K562 (cell line): ENCODE data around the gene KLHL29. TPM values are rescaled to one million over a fixed set of nuclear protein-coding genes. Genes with fewer than 3 reads are reported as not detected.

Experiments
- ATAC-seq: fragments of 200-7000 bp; cut with Tn5 transposase; 3 replicates; pipeline ENCODE4 v1.9.1; 2020; ENCODE audit warnings: moderate library complexity
- BruUV-seq: library from RNA; stranded (reverse); fragments of 400-500 nt; replicated peaks from 2 replicates; lab custom pipeline; 2021; lab: Mats Ljungman, UMichigan
- CTCF ChIA-PET: fragments of 300-600 bp; formaldehyde crosslinking; extraction: SDS; loops from one replicate; lab custom pipeline; 2021; ENCODE audit warnings: low intra/inter-chr PET ratio; lab: Yijun Ruan, JAX
- POLR2A ChIA-PET: fragments of 300-600, 350-650 bp; sonication (Branson Sonifier 250); formaldehyde crosslinking; extraction: SDS; loops from one replicate; lab custom pipeline; 2021; ENCODE audit warnings: antibody characterized with exemption, inconsistent platforms; lab: Yijun Ruan, JAX
- DNase-seq, 4 experiments: peaks; one replicate each; pipeline versions ENCODE4 v3.0.0 to v3.0.0-alpha.2; 2011 to 2018; ENCODE audit warnings: low spot score in 3 of 4, mixed read lengths in 3 of 4; ENCODE audit errors: extremely low read depth in 1 of 4
- FAIRE-seq: peaks from 2 replicates; lab custom pipeline; 2011; peaks lifted over from hg19 to GRCh38; lab: Jason Lieb, UNC
- H2AFZ ChIP-seq: 2 replicates; pipeline ENCODE4 v1.6.0; 2011; ENCODE audit warnings: low read depth, low read length, control low read depth, inconsistent platforms
- H3K27ac ChIP-seq: fragments of 200-600 bp; 3 replicates; pipeline ENCODE4 v1.8.0; 2011; ENCODE audit warnings: low read depth, mild to moderate bottlenecking, control low read depth, inconsistent platforms, low read length, moderate library complexity, mixed read lengths; ENCODE audit errors: extremely low read depth
- H3K27me3 ChIP-seq, 2 experiments: fragments of 300-600 bp in 1 of 2; 2 replicates in 1 of 2; 3 replicates in 1 of 2; pipeline versions ENCODE4 v1.6.0 to v1.8.0; 2011; ENCODE audit warnings: inconsistent platforms in 2 of 2, low read length in 2 of 2, mild to moderate bottlenecking in 1 of 2, mixed read lengths in 1 of 2, moderate library complexity in 1 of 2; ENCODE audit not compliant: control insufficient read depth in 2 of 2, insufficient read depth in 2 of 2
- H3K36me3 ChIP-seq: fragments of 300-600 bp; 3 replicates; pipeline ENCODE4 v1.8.0; 2011; ENCODE audit warnings: mild to moderate bottlenecking, low read length, inconsistent platforms; ENCODE audit not compliant: control insufficient read depth, insufficient read depth
- H3K4me1 ChIP-seq, 2 experiments: fragments of 200-600 bp in 1 of 2; replicated peaks in 1 of 2; 2 replicates in 1 of 2; 3 replicates in 1 of 2; pipeline versions ENCODE4 v1.5.1 to v1.8.0; 2011; ENCODE audit warnings: inconsistent platforms in 2 of 2, low read length in 2 of 2, mild to moderate bottlenecking in 1 of 2, mixed read lengths in 1 of 2, moderate library complexity in 1 of 2; ENCODE audit not compliant: control insufficient read depth in 2 of 2, insufficient read depth in 2 of 2
- H3K4me2 ChIP-seq: 2 replicates; pipeline ENCODE4 v1.6.1; 2011; ENCODE audit warnings: low read length, control low read depth, inconsistent platforms, mixed read lengths; ENCODE audit not compliant: insufficient read depth
- H3K4me3 ChIP-seq: fragments of 200-600 bp; sonication (generic), shearing (Covaris generic); 2 replicates; pipeline ENCODE4 v1.5.1; 2016; ENCODE audit warnings: control low read depth, inconsistent platforms
- H3K79me2 ChIP-seq: fragments of 200-600 bp; 3 replicates; pipeline ENCODE4 v1.8.0; 2011; ENCODE audit warnings: low read length, inconsistent platforms; ENCODE audit not compliant: control insufficient read depth, insufficient read depth
- H3K9ac ChIP-seq, 2 experiments: 2 replicates each; pipeline versions ENCODE4 v1.6.0 to v1.6.1; 2011; ENCODE audit warnings: low read depth in 2 of 2, low read length in 2 of 2, control low read depth in 1 of 2, inconsistent platforms in 1 of 2, mild to moderate bottlenecking in 1 of 2, mixed read lengths in 1 of 2; ENCODE audit not compliant: insufficient read depth in 1 of 2
- H3K9me1 ChIP-seq: one replicate; pipeline ENCODE4 v1.6.0; 2011; ENCODE audit warnings: inconsistent platforms, mild to moderate bottlenecking, low read length, moderate library complexity; ENCODE audit not compliant: control insufficient read depth, insufficient read depth
- H3K9me3 ChIP-seq: replicated peaks from 2 replicates; pipeline ENCODE4 v1.5.1; 2011; ENCODE audit warnings: low read depth, low read length, inconsistent platforms; ENCODE audit not compliant: control insufficient read depth, insufficient read depth
- H4K20me1 ChIP-seq: replicated peaks from 2 replicates; pipeline ENCODE4 v1.6.1; 2011; ENCODE audit warnings: low read length, inconsistent platforms, mixed read lengths; ENCODE audit not compliant: control insufficient read depth, insufficient read depth
- ARNT ChIP-seq, 2 experiments: fragments of 450-650 bp; IDR thresholded peaks; 2 replicates each; pipeline ENCODE4 v1.6.1; 2016; ENCODE audit warnings: mild to moderate bottlenecking in 1 of 2
- C11orf30 ChIP-seq: fragments of 450-650 bp; IDR thresholded peaks from 2 replicates; pipeline ENCODE4 v1.6.1; 2016; ENCODE audit warnings: low read depth, mild to moderate bottlenecking
- ELF4 ChIP-seq: fragments of 450-650 bp; formaldehyde crosslinking; IDR thresholded peaks from 2 replicates; pipeline ENCODE4 v1.4.0; 2022; ENCODE audit warnings: missing genetic modification characterization
- HOXB6 ChIP-seq: fragments of 250-450 bp; sonication (Bioruptor Pico); IDR thresholded peaks from 2 replicates; pipeline ENCODE4 v1.5.1; 2022; ENCODE audit warnings: mild to moderate bottlenecking, borderline replicate concordance
- KLF10 ChIP-seq: fragments of 250-450 bp; sonication (Bioruptor Pico); IDR thresholded peaks from 2 replicates; pipeline ENCODE4 v1.6.1; 2021; ENCODE audit warnings: matching md5 sums
- KLF6 ChIP-seq: fragments of 250-450 bp; sonication (Bioruptor Pico); IDR thresholded peaks from 2 replicates; pipeline ENCODE4 v1.4.0; 2020; ENCODE audit warnings: mild to moderate bottlenecking, moderate library complexity, borderline replicate concordance
- MAZ ChIP-seq, 2 experiments: fragments of 450-650 bp in 1 of 2; sonication (generic) in 1 of 2; formaldehyde crosslinking; IDR thresholded peaks in 1 of 2; conservative IDR thresholded peaks in 1 of 2; 2 replicates each; pipeline versions ENCODE4 v1.4.0 to v1.5.0; 2020; ENCODE audit warnings: mild to moderate bottlenecking in 1 of 2, missing genetic modification reagents in 1 of 2
- MTA3 ChIP-seq: fragments of 450-650 bp; formaldehyde crosslinking; IDR thresholded peaks from 2 replicates; pipeline ENCODE4 v1.6.1; 2017; ENCODE audit warnings: mild to moderate bottlenecking, borderline replicate concordance
- MYNN ChIP-seq, 2 experiments: sonication (generic); formaldehyde crosslinking in 1 of 2; IDR thresholded peaks; 2 replicates each; pipeline versions ENCODE4 v1.5.0 to v1.6.1; 2016 to 2020; ENCODE audit warnings: antibody characterized with exemption in 1 of 2, missing genetic modification reagents in 1 of 2
- NCOA1 ChIP-seq: fragments of 450-650 bp; IDR thresholded peaks from 2 replicates; pipeline ENCODE4 v1.6.1; 2016; ENCODE audit warnings: low read depth
- OTX1 ChIP-seq: fragments of 450-650 bp; formaldehyde crosslinking; IDR thresholded peaks from 2 replicates; pipeline ENCODE4 v1.4.0; 2022; ENCODE audit warnings: mild to moderate bottlenecking
- POLR2G ChIP-seq: fragments of 200-400 bp; formaldehyde crosslinking; IDR thresholded peaks from 2 replicates; pipeline ENCODE4 v1.6.1; 2017; ENCODE audit warnings: low read depth, mild to moderate bottlenecking, antibody characterized with exemption, low read length, moderate library complexity
- RBM25 ChIP-seq: fragments of 200-400 bp; formaldehyde crosslinking; IDR thresholded peaks from 2 replicates; pipeline ENCODE4 v1.6.1; 2018; ENCODE audit warnings: low read length, low read depth, moderate library complexity; ENCODE audit not compliant: severe bottlenecking
- SAFB2 ChIP-seq: fragments of 200-400 bp; formaldehyde crosslinking; IDR thresholded peaks from 2 replicates; pipeline ENCODE4 v1.6.1; 2018; ENCODE audit warnings: borderline replicate concordance, low read length, low read depth, moderate library complexity; ENCODE audit not compliant: severe bottlenecking
- SNIP1 ChIP-seq: fragments of 450-650 bp; IDR thresholded peaks from 2 replicates; pipeline ENCODE4 v1.7.1; 2017; ENCODE audit warnings: low read depth, mild to moderate bottlenecking
- WGBS: fragments of 100-300 bp; shearing (Covaris generic); methylation state at CpG from one replicate; pipeline ENCODE4 v1.1.6; 2016; ENCODE audit warnings: low coverage, mixed read lengths; ENCODE audit not compliant: insufficient coverage; ENCODE audit errors: missing lambda C conversion rate; 5-methylcytosine and 5-hydroxymethylcytosine counted together
- in situ Hi-C: fragments of 300-500 bp; cut with MboI; formaldehyde crosslinking; loops from 4 replicates; pipeline ENCODE4 v1.15.0; 2018; ENCODE audit warnings: inconsistent platforms, mixed read lengths
- intact Hi-C: fragments of 100-400 bp; cut with micrococcal nuclease; formaldehyde crosslinking; loops from 2 replicates; pipeline ENCODE4 v1.14.2; 2022
- polyA plus RNA-seq, 8 experiments: library from polyadenylated mRNA; depleted of rRNA in 4 of 8; stranded (reverse) in 5 of 8; unstranded in 3 of 8; fragments of >200 nt; fragmentation: Nextera tagmentation in 2 of 8; fragmentation: Illumina TruSeq in 1 of 8; extraction: Ambion mirVana in 2 of 8; extraction: Trizol in 1 of 8; gene quantifications; 2 replicates each; pipeline versions ENCODE4 v1.2.1 to v1.2.3, GENCODE V29; 2011 to 2014; ENCODE audit warnings: inconsistent platforms in 1 of 8, missing spikeins in 1 of 8
- total RNA-seq, 7 experiments: library from RNA; depleted of rRNA in 6 of 7; stranded (reverse); fragments of >200 nt in 6 of 7; fragmentation: Illumina TruSeq in 2 of 7; extraction: Trizol in 2 of 7; gene quantifications; 2 replicates each; pipeline versions ENCODE4 v1.2.1 to v1.2.3, GENCODE V29; 2011 to 2021; ENCODE audit warnings: low replicate concordance in 1 of 7
- TF ChIP-seq, protein P1 (sequence below): fragments of 200-800 bp; sonication (Bioruptor generic); IDR thresholded peaks from 2 replicates; pipeline ENCODE4 v1.6.1; 2017; ENCODE audit warnings: missing genetic modification characterization, missing compliant biosample characterization
- TF ChIP-seq, protein P2 (sequence below): sonication (generic); formaldehyde crosslinking; IDR thresholded peaks from 2 replicates; pipeline ENCODE4 v1.8.0; 2022; ENCODE audit warnings: mild to moderate bottlenecking, missing genetic modification reagents, borderline replicate concordance
- TF ChIP-seq, protein P3 (sequence below): IDR thresholded peaks from 2 replicates; pipeline ENCODE4 v1.6.1; 2012; ENCODE audit warnings: low read depth, low read length, improper control_type of control experiment, borderline replicate concordance

KLHL29 gene
- total and polyA plus RNA-seq, 9 of the 15 experiments (the other 6 are each of a cell fraction or from before 2014, with no cell fraction given): 0.03 to 0.31 (median 0.08) TPM; not detected in 1

DNA sequence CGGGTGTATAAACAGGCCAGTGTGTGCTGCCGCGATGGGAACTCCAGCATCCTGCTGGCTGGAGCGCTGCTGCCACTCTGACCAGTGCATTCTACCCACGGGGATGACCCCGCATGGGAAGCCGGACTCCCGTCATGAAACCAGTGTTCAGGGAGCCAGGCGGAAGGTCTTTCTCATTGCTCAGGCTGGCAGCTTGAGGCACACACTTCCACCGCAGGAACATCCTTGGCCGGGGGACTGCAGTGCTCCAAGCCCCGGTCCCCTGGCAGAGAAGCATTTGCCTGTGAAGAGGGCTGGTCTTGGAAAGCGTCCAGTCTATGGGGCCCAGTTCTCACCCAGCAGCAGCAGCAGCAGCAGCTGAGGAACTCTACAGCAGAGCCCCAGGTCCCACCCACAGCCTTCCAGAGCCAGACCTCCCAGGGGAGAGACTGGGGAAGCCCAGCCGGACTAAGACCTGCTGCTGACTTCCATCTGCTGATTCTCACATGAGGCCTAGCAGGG is 235.9 kb downstream of the KLHL29 start:
- Histone ChIP-seq H3K4me3 (no peak overlapping the region), H3K4me1 (no peaks in the 10 kb centered on the region), H3K9me1 (no peaks in the 10 kb centered on the region), H3K36me3 (no peaks in the 10 kb centered on the region), H3K9me3 (peaks cover 2% of the 10 kb centered on the region; the same call in 1 of the 2 replicates), H3K79me2 (no peaks in the 10 kb centered on the region), H4K20me1 (peaks cover 4% of the 10 kb centered on the region; the same call in 1 of the 2 replicates), H3K27me3 (peaks cover 32 to 88% of the 10 kb centered on the region in 2 experiments), H3K27ac (no peak overlapping the region), H3K4me2 (no peak overlapping the region), H2AFZ (no peak overlapping the region), H3K9ac (no peak overlapping the region)
- ChIA-PET CTCF (no interaction called here), POLR2A (interaction anchor here (0.7 kb wide), 1 partner anchor 192 kb away, joined by 3 read pairs; no protein-coding TSS in a partner anchor)
- in situ Hi-C loops: no loop called here
- DNase-seq: no peak
- FAIRE-seq: no peak
- no peak for ATAC-seq
- BruUV-seq: no TSS peak
- intact Hi-C loops: no loop called here
- 2% methylated on average over 13 of the region's 14 CpGs for whole genome bisulfite sequencing
- TF ChIP-seq, protein P1, sequence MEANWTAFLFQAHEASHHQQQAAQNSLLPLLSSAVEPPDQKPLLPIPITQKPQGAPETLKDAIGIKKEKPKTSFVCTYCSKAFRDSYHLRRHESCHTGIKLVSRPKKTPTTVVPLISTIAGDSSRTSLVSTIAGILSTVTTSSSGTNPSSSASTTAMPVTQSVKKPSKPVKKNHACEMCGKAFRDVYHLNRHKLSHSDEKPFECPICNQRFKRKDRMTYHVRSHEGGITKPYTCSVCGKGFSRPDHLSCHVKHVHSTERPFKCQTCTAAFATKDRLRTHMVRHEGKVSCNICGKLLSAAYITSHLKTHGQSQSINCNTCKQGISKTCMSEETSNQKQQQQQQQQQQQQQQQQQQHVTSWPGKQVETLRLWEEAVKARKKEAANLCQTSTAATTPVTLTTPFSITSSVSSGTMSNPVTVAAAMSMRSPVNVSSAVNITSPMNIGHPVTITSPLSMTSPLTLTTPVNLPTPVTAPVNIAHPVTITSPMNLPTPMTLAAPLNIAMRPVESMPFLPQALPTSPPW (CRISPR knock-in tag): no peak
- TF ChIP-seq OTX1 (no peak), MAZ (CRISPR knock-in tag; conservative IDR thresholded peaks at IDR 0.05 in 1 of 2, IDR thresholded peaks at IDR 0.05 in 1 of 2) (no peak), KLF10 (CRISPR knock-in tag) (no peak), NCOA1 (no peak), SAFB2 (no peak), ARNT (IDR thresholded peaks at IDR 0.05) (no peak), KLF6 (CRISPR knock-in tag) (no peak), POLR2G (no peak), RBM25 (no peak), HOXB6 (CRISPR knock-in tag) (no peak), MTA3 (no peak), SNIP1 (no peak), C11orf30 (no peak), MYNN (IDR thresholded peaks at IDR 0.05) (no peak), MYNN (CRISPR knock-in tag; IDR thresholded peaks at IDR 0.05) (no peak), ELF4 (no peak)
- TF ChIP-seq, protein P2, sequence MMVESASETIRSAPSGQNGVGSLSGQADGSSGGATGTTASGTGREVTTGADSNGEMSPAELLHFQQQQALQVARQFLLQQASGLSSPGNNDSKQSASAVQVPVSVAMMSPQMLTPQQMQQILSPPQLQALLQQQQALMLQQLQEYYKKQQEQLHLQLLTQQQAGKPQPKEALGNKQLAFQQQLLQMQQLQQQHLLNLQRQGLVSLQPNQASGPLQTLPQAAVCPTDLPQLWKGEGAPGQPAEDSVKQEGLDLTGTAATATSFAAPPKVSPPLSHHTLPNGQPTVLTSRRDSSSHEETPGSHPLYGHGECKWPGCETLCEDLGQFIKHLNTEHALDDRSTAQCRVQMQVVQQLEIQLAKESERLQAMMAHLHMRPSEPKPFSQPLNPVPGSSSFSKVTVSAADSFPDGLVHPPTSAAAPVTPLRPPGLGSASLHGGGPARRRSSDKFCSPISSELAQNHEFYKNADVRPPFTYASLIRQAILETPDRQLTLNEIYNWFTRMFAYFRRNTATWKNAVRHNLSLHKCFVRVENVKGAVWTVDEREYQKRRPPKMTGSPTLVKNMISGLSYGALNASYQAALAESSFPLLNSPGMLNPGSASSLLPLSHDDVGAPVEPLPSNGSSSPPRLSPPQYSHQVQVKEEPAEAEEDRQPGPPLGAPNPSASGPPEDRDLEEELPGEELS (CRISPR knock-in tag): no peak
- TF ChIP-seq, protein P3, sequence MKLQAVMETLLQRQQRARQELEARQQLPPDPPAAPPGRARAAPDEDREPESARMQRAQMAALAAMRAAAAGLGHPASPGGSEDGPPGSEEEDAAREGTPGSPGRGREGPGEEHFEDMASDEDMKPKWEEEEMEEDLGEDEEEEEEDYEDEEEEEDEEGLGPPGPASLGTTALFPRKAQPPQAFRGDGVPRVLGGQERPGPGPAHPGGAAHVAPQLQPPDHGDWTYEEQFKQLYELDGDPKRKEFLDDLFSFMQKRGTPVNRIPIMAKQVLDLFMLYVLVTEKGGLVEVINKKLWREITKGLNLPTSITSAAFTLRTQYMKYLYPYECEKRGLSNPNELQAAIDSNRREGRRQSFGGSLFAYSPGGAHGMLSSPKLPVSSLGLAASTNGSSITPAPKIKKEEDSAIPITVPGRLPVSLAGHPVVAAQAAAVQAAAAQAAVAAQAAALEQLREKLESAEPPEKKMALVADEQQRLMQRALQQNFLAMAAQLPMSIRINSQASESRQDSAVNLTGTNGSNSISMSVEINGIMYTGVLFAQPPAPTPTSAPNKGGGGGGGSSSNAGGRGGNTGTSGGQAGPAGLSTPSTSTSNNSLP: no peak
